ENCODE results near the gene PGAM1. TPM values are rescaled to one million over a fixed set of nuclear protein-coding genes. Genes with fewer than 3 reads are reported as not detected.

The PGAM1 gene
- 299 and 370 TPM in 2 replicates for total RNA-seq

DNA sequence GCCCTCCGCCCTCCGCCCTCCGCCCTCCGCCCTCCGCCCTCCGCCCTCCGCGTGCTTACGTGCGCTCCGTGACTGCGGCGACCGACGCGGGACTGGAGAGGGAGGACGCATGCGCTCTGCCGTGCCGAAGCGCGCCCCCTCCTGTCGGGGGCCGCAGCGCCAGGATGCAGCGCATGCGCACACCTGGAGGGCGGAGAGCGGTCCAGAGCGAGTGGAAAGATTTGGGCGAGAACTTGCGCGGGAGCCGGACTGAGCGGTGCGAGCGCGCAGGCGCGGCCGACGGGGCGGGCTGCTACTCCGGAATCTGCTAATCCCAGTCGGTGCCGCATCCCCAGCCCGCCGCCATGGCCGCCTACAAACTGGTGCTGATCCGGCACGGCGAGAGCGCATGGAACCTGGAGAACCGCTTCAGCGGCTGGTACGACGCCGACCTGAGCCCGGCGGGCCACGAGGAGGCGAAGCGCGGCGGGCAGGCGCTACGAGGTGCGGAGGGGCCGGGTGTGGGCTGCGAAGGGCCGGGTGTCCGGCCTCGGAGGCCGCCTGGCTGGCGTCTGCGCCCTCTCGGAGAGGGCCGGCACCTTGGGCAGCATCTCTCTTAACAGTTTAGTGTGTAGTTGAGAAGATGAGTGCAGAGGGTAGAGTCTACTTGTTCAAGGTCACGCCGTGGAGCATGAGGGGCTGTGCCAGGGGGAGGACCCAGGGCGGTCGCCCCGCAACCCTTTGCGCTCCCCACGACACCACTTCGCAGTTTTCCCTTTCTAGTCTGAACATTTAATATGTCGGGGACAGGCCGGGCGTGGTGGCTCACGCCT is at the start of gene PGAM1:
Gene PGAM1 (plus strand): TSS at position 228 of the 812 bp plus-strand sequence. CDS start 117 bp downstream, at position 345.

DNA sequence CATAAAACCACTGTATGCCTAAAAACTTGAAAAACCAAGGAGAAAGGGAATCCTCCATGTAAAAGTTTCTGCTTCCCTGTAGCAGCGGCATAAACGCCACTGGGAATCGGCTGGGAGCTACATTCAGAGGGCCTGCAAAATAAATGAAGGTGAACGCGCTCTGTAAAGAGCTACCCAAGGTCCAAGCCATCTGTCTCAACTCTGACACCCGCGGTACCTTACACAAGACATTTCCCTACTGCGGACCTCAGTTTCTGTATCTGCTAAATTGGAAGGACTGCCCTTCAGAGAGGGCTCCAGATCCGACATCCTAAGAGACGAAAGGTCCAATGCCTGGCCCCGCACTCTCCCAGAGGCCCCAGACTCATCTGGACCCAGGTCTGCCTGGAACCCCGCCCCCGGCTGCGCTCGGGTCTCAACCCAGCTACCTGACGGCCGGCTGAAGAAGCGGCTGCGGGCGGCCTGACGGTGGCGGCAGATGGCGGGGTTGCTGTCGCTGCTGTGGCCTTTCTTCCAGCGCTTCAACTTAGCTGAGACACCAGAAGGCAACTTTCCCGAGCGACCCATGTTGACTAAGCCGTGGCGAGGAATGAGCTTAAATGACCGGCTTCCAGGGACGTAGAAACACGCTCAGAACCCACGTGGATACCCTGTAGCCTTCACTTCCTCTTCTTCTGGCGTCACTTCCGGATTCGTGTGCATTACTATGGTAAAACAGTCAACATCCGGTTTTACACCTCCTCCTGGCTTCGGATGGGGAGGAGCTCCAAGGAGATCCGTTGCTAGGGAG is 25.1 kb upstream of the PGAM1 start, which contains the start of gene RRP12:
Gene RRP12 (minus strand): TSS at position 676 of the 790 bp plus-strand sequence. CDS start 109 bp downstream, at position 567.

DNA sequence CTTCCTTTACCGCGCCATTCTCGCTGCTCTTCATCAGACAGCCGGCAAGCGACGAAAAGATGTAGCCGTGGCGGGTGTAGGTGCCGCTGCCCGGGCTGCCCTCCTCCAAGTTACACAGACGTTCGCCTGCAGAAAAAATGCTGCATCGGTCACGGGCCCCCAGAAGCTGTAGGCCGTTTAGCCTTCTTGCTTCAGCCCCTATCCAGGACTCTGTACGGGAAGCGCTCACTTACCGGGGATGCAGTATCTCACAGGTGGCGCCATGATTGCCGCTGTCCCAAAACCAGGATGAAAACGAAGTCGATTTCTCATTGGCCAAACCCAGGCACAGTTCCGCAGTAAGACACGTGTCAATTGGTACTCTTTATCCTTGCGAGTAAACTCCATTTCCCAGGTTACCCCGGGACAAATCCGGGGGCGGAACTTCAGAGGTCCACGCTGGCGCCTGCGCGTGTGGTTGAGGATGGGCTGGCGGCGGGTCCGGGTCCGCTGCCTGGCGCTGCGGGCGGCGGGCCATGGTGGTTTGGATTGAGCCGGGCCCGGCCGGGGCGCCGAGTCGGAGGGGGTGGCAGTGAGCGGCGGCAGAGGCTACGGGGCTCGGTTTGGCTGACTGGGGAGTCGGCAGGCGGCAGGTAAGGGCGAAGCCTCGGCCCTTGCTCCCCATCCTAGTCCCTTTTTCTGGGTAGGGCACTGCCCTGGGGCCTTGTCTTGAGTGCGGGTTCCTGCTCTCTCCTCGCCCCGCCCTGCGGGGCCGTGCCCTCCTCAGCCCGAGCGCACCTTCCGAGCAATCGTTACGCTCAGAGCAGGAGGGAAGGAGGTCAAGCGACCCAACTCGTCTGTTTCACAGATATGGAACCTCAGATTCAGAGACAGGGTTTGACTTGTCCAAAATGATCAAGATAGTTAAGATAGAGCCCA is 20.0 kb downstream of the PGAM1 start, which contains the start of the genes EXOSC1 and ZDHHC16:
Gene EXOSC1 (minus strand): TSS at position 285 of the 918 bp plus-strand sequence. CDS start 21 bp downstream, at position 264.
Gene ZDHHC16 (plus strand): TSS at position 454 of the 918 bp plus-strand sequence. CDS start 5,501 bp downstream, outside the sequence.

Other genes with a start within 250 kb of the PGAM1 start
- gene SLIT1, start 240.2 kb upstream of the PGAM1 start, total RNA-seq = under 0.01 TPM in 1 of 2 replicates, not detected in the other
- 7.2 and 11.8 TPM in 2 replicates for gene ARHGAP19, start 133.6 kb upstream of the PGAM1 start, total RNA-seq
- gene FRAT1, start 106.9 kb upstream of the PGAM1 start, total RNA-seq = 2.3 and 2.6 TPM in 2 replicates
- gene FRAT2, start 91.5 kb upstream of the PGAM1 start, total RNA-seq = 7.8 and 10.1 TPM in 2 replicates
- gene RRP12, start 24.9 kb upstream of the PGAM1 start, total RNA-seq = 16.3 and 19.1 TPM in 2 replicates
- 28.8 and 31.2 TPM in 2 replicates for gene EXOSC1, start 19.8 kb downstream of the PGAM1 start, total RNA-seq
- 37.6 and 41.4 TPM in 2 replicates for gene ZDHHC16, start 20.0 kb downstream of the PGAM1 start, total RNA-seq
- gene MMS19, start 72.2 kb downstream of the PGAM1 start, total RNA-seq = 56.8 and 83.9 TPM in 2 replicates
- 41.0 and 58.7 TPM in 2 replicates for gene UBTD1, start 72.7 kb downstream of the PGAM1 start, total RNA-seq
- gene ANKRD2, start 146.6 kb downstream of the PGAM1 start, total RNA-seq = 0.36 and 0.56 TPM in 2 replicates
- gene HOGA1, start 158.2 kb downstream of the PGAM1 start, total RNA-seq = 0.09 and 0.18 TPM in 2 replicates
- gene C10orf62, start 163.5 kb downstream of the PGAM1 start, total RNA-seq = not detected in 2 replicates
- 3.1 TPM in 2 replicates for gene MORN4, start 207.3 kb downstream of the PGAM1 start, total RNA-seq
- 10.3 and 10.7 TPM in 2 replicates for gene PI4K2A, start 214.5 kb downstream of the PGAM1 start, total RNA-seq